ENCODE measurements around the gene SPATA25.
"Not testable (repeated sequence)": the region's sequence is repeated elsewhere in the genome, so short reads cannot be mapped to it uniquely, and the experiment has no call there.

SPATA25 gene

DNA sequence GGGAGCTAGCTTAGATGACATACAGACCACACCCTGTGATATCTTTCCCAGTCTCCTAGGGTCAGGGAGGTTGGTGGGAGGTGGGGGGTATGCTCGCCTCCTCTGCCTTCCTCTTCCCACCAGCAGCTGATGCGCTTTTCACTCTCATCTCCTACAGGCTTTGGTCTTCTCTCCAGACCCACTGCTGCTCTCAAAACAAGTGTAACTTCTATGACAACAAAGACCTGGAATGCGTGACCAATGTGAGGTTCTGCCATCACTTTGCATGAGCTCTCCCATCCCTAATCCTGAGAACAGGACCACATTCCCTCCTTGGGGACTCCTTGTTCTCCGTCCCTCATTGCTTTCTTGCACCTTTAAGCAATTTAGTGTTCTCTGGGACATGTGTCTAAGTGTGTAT lies 6.4 kb upstream of the SPATA25 start:
- no peak for DNase-seq (ENCODE audit: low read depth in 2 of 2)

DNA sequence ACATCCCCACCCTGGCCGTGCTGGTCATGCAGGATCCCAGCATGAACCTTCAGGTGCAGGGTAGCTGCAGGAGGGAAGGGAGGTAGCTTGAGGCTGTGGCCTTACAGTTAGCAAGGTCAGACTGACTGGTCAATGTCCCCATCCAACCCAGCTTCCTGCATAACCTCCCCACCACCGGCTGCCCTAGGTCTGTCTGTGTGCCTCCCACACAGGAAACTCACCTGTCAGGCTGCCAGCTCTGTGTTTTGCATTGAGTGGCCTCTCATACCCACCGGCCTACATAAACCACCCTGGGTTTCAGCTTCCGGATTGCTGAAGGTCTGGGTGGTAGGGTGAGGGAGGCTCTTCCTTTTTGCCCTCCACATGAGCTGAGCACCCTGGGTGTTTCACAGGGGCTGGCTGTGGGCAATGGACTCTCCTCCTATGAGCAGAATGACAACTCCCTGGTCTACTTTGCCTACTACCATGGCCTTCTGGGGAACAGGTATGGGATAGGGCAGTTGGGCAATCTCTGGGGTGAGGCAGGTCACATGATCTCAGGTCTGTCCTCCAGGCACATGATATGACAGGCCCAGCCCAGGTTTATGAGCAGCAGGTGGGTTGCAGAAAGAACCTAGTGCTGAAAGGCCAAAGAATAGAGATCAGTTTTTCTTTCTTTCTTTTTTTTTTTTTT lies 5.5 kb upstream of the SPATA25 start:
- DNase-seq (ENCODE audit: low read depth in 2 of 2), result no peak

DNA sequence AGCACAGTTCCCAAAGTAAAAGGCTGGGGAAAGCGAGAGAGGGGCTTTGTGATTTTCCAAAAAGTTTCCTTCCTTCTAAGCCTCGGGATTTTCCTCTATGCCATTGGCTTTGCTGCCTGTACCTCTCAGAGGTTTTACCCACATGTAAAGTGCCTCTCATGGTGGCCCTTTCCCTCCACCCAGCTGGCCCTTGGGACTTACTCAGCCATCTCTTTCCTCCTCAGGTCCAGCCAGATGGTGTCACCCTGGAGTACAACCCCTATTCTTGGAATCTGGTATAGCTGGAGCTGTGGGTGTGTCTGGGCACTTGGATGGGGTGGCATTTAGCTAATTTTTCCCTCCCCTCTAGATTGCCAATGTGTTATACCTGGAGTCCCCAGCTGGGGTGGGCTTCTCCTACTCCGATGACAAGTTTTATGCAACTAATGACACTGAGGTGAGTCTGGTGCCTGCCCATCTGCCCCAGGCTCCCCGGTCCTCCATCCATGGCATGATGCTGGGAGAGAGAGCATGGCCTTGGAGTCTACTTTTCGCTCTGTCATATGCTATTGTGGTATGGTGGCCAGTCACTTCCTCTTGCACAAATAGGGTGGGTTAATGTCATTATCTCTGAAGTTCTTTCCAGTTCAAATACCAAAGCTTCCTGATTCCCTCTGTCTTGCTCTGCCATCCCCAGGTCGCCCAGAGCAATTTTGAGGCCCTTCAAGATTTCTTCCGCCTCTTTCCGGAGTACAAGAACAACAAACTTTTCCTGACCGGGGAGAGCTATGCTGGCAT lies 4.8 kb upstream of the SPATA25 start:
- no peak for DNase-seq (ENCODE audit: low read depth in 2 of 2)

DNA sequence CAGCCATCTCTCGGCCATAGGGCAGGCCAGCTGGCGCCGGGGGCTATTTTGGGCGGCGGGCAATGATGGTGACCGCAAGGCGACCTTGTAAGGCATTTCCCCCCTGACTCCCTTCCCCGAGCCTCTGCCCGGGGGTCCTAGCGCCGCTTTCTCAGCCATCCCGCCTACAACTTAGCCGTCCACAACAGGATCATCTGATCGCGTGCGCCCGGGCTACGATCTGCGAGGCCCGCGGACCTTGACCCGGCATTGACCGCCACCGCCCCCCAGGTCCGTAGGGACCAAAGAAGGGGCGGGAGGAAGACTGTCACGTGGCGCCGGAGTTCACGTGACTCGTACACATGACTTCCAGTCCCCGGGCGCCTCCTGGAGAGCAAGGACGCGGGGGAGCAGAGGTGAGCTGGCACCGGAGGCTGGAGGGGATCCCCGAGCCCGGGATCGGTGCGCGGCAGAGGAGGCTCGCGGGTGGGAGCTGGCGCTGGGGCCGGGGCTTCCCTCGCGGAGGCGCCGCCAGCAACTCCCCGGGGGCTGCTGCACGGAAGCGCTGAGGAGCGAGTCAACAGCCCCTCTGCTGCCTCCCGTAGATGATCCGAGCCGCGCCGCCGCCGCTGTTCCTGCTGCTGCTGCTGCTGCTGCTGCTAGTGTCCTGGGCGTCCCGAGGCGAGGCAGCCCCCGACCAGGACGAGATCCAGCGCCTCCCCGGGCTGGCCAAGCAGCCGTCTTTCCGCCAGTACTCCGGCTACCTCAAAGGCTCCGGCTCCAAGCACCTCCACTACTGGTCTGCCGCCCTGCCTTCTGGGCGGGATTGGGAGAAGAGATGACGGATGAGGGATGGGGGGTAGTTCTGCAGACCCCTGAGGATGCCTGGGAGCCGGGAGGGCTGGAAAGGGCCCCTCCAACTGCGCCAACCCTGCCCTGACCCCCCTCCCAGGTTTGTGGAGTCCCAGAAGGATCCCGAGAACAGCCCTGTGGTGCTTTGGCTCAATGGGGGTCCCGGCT lies 3.9 kb upstream of the SPATA25 start, which contains the start of the genes CTSA and NEURL2:
Gene CTSA (plus strand): TSS at position 351 of the 999 bp plus-strand sequence. CDS start 234 bp downstream, at position 585.
Gene NEURL2 (minus strand): TSS at position 224 of the 999 bp plus-strand sequence. CDS start 217 bp downstream, at position 7.
- DNase-seq (ENCODE audit: low read depth in 2 of 2), result peak; percentile 63 to 76

DNA sequence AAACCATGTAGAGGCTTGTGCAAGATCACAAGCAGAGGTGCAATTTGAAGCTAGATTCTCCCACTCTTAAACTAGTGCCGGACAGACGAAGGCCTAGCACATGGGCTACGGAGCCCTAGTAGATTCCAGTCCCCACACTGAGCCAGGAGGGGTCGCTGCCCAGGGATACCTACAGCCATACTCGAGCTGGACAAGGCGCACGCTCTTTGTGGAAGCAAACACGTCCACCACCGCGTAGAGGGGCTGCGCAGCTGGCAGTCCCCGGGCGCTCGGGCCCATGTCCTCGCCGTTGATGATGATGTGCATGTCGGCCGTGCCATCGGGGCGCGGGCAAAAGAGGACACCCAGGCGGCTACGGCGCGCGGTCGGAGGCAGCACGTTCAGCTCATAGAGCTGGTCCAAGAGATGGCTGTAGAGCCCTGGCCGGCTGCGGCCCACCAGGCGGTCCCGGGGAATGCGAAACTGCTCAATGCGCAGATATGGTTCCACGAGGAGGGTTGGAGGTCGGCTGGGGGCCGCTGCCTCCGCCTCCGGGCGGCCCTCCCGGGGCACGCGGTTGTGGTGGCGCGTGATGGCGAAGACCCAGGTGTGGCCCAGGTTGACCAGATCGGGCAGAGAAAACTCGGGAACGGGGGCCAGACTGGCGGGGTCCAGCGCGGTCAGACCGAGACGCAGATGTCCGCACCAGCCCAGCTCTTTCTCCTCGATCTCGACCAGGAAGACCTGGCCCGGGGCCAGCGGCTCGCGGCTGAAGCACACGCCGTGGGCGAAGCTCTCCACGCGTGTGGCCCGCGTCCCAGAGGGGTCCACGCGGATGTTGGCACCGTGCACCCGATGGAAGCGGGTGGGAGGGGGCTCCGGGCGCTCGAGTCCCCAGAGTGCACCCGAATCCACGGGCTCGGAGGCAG lies 2.9 kb upstream of the SPATA25 start:
- DNase-seq (ENCODE audit: low read depth in 2 of 2), result no peak

DNA sequence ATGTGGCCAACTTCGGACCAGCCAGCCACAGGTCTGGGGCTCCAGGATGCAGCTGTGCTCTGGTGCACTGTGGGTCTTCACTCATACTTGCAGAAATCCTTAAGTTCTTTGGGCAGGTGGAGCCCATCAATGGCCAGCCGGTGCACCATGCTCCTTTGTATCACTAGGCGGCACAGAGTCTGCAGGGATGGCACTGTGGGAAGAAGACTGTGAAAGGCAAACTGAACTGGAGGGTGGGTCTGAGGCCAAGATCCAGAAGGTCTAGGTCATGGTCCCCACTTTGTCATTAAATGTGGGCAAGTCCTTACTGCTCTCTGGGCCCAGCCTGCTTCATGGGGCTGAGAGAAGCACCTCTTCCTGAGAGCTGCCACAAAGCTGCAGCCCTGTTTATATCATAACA lies 1.3 kb upstream of the SPATA25 start:
- DNase-seq (ENCODE audit: low read depth in 2 of 2), result no peak

DNA sequence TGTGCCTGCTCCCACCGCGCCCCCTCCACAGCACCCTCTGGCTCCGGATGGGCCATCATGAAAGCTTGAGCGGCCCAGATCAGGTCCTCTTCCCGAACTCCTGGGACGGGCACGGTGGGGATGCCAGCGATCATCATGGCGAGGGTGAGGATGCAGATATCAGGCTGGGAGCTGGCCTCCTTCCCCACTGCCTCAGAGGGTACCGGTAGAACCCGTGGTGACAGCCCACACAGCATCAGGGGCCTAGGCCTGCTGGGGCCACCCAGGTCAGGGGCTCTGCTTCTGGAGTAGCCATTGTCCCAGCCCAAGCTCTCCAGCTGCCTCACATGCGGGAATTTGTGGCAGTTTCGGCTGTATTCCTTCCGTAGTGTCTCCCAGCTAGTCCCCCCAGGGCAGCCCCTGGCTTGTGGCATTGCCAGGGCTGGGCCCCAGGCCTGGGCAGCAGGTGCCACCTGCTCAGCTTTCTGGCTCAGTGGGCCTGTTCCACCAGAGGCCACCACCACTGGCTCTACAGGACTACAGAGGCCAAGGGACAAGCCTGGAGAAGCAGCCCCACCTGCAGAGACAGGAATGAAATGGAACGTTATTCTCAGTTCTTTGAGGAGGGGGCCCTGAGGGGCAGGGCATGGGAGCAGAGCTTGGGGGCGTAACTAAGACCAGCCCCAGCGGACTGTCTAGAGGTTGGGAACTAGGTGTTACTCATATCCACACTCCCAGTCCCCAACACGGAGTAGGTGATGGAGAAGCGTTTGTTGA lies 654 bp downstream of the SPATA25 start:
- no peak for DNase-seq (ENCODE audit: low read depth in 2 of 2)

DNA sequence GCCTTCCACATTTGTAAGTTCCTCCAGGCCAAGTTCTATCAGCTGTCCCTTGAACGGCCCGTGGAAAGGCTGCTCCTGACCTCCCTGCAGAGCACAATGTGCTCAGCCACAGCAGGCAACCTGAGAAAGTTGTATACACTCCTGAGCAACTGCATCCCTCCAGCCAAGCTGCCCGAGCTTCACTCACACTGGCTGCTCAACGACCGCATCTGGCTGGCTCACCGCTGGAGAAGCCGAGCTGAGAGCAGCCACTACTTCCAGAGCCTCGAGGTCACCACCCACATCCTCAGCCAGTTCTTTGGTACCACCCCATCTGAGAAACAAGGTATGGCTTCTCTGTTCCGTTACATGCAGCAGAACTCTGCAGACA lies 4.3 kb downstream of the SPATA25 start:
- no peak for DNase-seq (ENCODE audit: low read depth in 2 of 2)

DNA sequence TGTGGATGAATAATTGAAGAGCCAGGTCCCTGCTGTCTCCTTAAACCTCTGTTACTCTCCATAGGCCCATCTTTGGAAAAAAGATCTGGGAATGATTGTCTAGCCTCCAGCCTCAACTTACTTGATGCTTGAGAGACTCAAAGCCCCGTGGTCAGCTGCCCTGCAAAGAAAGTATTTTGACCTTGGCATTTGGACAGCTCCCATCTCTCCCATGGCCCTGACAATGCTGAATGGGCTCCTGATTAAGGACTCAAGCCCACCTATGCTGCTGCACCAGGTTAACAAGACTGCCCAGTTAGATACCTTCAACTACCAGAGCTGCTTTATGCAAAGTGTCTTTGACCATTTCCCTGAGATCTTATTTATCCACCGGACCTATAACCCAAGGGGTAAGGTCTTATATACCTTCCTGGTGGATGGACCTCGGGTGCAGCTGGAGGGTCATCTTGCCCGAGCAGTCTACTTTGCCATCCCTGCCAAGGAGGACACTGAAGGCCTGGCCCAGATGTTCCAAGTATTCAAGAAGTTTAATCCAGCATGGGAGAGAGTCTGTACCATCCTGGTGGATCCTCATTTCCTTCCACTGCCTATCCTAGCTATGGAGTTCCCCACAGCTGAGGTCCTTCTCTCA lies 4.8 kb downstream of the SPATA25 start:
- DNase-seq (ENCODE audit: low read depth in 2 of 2), result no peak

DNA sequence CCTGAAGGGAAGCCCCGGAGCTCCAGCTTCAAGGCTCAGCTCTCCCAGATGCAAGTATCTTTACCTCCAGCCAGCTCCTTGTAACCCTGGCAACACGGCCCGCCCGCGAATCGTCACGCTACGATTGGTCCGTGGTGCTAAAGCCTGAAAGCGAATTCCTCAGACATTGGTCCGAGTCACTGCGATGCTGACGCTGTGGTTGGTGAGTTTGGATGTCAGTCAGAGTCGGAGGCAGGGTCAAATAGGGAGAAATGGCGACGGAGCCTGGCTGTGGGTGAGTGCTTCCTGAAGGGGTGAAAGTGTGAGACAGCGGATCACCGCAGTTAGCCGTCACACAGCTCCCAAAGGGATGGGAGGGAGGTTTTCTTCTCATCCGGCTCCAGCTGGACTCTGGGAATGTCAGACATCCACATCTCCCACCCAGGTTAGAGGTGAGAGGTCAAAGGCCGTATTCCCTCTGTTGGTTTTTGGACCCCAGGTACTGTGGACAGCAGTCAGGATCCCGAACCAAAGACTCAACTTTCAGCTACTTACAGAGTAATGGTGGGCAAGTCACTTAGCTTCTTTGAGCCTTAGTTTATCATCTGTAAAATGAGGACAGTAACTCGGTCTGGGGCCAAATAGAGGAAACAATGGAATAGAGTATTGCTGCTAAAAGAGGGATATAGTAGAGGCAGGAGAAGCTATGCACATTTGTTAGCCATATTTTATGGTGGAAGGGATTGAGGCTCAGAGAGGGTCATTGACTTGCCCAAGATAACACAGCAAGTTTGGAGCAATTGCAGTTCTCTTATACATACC lies 6.2 kb downstream of the SPATA25 start, which contains the start of gene ZSWIM1:
Gene ZSWIM1 (plus strand): TSS at position 240 of the 801 bp plus-strand sequence. CDS start 1,366 bp downstream, outside the sequence.
- peak; percentile 92 to 95 for DNase-seq (ENCODE audit: low read depth in 2 of 2)

DNA sequence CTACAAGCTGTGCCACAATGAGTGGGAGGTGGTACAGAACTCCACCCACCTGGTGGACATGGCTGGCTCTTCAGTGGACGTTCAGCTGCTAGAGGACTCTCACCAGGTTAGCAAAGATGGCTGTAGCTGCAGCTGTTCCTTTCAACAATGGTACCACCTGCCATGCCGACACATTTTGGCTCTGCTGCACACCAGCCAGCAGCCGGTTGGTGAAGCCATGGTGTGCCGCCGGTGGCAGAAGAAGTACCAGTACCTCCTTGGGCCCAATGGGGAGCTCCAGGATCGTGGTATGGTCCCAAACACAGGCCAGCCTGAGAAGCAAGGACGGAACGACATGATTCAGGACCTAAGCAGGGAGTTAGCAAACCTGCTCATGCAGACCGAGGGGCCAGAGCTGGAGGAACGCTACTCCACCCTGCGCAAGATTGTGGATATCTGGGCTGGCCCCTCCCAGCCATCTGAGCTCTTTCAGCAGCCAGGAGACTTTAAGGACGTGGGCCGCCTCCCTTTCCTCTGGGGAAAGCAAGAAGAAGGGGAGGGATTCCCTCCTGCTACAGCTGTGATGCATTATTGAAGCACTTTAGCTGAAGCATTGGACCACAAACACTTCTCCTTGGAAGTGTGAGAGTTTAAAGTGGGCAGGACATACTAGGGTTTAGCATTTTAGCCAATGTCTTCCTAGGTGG lies 9.2 kb downstream of the SPATA25 start:
- no peak for DNase-seq (ENCODE audit: low read depth in 2 of 2)

DNA sequence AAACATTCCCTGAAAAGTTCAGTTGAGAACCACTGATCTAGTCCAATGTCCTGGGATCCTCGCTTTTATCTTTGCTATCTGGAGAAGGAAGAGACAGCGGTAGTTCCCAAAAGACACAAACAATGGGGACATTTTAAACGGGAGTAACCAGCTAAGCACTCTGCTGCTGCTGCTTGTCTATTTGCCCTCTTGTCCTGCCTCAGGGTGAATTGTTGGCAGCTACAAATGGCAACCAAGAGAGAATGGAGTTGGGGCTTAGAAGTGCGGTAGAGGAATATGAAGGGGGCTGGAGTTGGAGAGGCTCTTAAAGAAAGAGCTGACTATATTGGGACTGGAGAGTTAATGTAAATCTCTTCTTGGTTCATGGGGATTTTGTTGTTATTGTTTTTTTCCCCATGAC lies 12.8 kb downstream of the SPATA25 start:
- no peak for DNase-seq (ENCODE audit: low read depth in 2 of 2)

DNA sequence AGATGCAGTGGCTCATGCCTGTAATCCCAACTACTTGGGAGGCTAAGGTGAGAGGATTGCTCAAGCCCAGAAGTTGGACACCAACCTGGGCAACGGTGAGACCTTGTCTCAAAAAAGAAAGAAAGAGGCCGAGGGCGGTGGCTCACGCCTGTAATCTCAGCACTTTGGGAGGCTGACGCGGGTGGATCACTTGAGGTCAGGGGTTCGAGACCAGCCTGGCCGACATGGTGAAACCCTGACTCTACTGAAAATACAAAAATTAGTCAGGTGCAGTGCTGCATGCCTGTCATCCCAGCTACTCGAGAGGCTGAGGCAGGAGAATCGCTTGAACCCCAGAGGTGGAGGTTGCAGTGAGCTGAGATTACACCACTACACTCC lies 13.3 kb downstream of the SPATA25 start:
- not testable (repeated sequence) for DNase-seq (ENCODE audit: low read depth in 2 of 2)

DNA sequence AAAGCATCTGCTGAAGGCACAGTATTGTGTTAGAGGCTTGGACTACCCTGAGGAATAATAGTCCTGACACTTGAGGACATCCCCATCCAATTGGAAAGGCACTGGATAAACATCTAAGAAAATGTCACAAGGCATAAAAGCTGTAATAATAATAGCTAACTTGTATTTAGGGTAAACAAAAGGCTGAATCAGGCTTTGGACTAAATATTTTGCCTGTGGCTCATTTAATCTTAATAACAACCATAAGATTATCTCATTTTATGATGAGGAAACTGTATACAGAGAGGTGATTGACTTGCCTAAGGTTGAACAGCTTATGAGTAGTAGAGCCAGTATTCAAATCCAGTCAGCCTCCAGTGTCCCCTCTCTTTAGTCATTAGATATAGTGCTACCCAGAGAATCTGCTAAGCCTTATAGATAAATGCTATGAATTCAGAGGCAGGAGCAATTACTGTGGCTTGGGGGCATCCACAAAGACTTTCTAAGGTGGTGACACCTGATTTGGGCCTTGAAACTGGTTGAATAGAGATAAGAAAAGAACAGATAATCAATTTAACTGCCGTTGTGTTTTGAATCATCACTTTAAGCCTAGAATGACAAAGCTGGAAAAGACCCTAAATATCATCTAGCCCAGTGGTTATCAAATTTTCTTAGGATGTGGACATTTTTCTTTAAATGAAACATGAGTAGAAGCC lies 13.9 kb downstream of the SPATA25 start:
- no peak for DNase-seq (ENCODE audit: low read depth in 2 of 2)

DNA sequence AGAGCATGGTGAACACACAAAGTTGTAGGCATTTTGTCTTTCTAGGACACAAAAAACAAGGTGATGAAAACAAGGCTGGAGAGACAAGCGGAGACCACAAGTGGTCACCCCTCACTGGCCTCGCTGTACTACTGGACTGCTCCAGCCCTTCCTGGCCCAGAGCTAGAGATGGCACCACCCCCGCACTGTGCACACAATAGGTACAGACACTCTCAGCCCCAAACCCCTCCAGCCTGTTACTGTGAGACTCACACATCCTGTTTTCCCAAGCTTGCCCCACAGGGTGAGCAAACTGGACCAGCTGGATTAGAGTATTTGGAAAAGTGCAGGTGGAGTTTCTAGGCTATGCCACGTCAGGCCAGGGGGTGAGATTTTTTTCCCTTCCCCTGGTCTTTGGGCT lies 14.8 kb downstream of the SPATA25 start:
- DNase-seq (ENCODE audit: low read depth in 2 of 2), result no peak

DNA sequence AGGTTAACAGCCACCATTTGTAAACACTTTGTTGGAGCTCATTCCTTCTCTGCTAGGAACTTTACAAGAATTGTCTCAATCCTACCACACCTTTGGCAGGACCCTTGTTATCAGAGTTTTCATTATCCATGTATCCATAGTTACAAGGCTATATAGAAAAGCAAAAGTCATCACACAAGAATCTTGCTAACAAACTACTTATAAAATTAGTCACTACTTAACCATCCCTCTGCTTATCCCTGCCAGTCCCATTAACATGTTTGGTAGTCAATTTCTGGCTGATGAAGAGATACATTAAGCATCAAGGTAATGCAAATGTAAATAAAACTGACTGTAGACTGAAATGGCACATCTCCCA lies 19.6 kb downstream of the SPATA25 start:
- no peak for DNase-seq (ENCODE audit: low read depth in 2 of 2)

DNA sequence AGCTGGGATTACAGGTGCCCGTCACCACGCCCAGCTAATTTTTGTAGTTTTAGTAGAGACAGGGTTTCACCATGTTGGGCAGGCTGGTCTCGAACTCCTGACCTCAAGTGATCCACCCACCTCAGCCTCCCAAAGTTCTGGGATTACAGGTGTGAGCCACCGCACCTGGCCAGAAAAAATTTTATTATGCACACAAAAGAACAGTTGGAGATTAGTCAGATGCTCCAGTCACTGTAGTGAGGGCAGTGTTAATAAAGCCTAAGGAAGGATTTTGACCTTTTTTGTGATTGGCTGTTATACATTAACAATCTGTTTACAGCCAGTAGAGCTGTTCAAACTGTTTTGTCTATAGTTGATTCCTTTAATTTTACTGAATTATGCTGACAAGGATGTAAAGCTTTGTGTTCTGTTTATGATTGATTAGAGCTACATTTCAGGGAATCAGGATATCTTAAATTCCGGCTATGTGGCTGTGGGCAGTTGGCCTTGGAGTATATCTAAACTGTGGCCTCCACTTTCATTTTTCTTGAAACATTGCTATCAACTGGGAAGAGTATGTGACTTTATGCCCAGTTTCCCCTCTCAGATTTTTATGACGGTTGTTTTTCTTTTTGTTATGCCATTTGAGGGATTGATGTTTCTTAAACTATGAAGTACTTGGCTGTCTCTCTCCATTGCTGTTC lies 20.1 kb downstream of the SPATA25 start:
- DNase-seq (ENCODE audit: low read depth in 2 of 2), result no peak

All from stimulated activated CD8-positive, alpha-beta memory T cell treated with anti-CD3 and anti-CD28 coated beads, Interleukin-2, amount 100 ng/mL, for 1 hour (primary cell).